ENCODE data around the gene AMBRA1.

GRCh38 chr11:46485856-46486443, 107.9 kb downstream of the AMBRA1 start:
- TF ChIP-seq CTCF (IDR thresholded peaks at IDR 0.05) (no peak), POLR2A (IDR thresholded peaks at IDR 0.05; ENCODE audit: low read depth) (no peak), EP300 (IDR thresholded peaks at IDR 0.05) (no peak)
